HG03060 (cell line): ENCODE results near the gene CIDEA.
"Not testable (repeated sequence)": the region's sequence is repeated elsewhere in the genome, so short reads cannot be mapped to it uniquely, and the experiment has no call there.

Source experiments
- ATAC-seq: cut with Tn5 transposase; IDR thresholded peaks from one replicate; pipeline ENCODE4 v1.9.1; 2021; ENCODE audit warnings: low read depth, moderate number of reproducible peaks; ENCODE audit not compliant: unreplicated experiment

The CIDEA gene

GRCh38 chr18:12254136-12254819 is at the start of gene CIDEA:
TSS of gene CIDEA (plus strand) at chr18:12254361. CDS start at chr18:12254384, 23 bp downstream.
- no peak for ATAC-seq

GRCh38 chr18:12208296-12209153 is 45.6 kb upstream of the CIDEA start:
- not testable (repeated sequence) for ATAC-seq

GRCh38 chr18:12212308-12212707 is 41.9 kb upstream of the CIDEA start:
- not testable (repeated sequence) for ATAC-seq

GRCh38 chr18:12214296-12215005 is 39.7 kb upstream of the CIDEA start:
- ATAC-seq: not testable (repeated sequence)

- ATAC-seq: not testable (repeated sequence)
Observed at GRCh38 chr18:12216471-12216870, 37.7 kb upstream of the CIDEA start.

- ATAC-seq: not testable (repeated sequence)
Observed at GRCh38 chr18:12218603-12219002, 35.6 kb upstream of the CIDEA start.

GRCh38 chr18:12222041-12222440 is 32.1 kb upstream of the CIDEA start:
- not testable (repeated sequence) for ATAC-seq

- not testable (repeated sequence) for ATAC-seq
Observed at GRCh38 chr18:12223326-12223725, 30.8 kb upstream of the CIDEA start.

GRCh38 chr18:12226807-12227206 is 27.4 kb upstream of the CIDEA start:
- not testable (repeated sequence) for ATAC-seq

- ATAC-seq: not testable (repeated sequence)
Observed at GRCh38 chr18:12227399-12228186, 26.6 kb upstream of the CIDEA start.

GRCh38 chr18:12228308-12228707 is 25.9 kb upstream of the CIDEA start:
- not testable (repeated sequence) for ATAC-seq

GRCh38 chr18:12230561-12230960 is 23.6 kb upstream of the CIDEA start:
- ATAC-seq: not testable (repeated sequence)

GRCh38 chr18:12231040-12231882 is 22.9 kb upstream of the CIDEA start:
- ATAC-seq: no peak

GRCh38 chr18:12231986-12232385 is 22.2 kb upstream of the CIDEA start:
- ATAC-seq: no peak

GRCh38 chr18:12233378-12233777 is 20.8 kb upstream of the CIDEA start:
- ATAC-seq: no peak

GRCh38 chr18:12234451-12235190 is 19.5 kb upstream of the CIDEA start:
- no peak for ATAC-seq

GRCh38 chr18:12236141-12236540 is 18.0 kb upstream of the CIDEA start:
- no peak for ATAC-seq

- ATAC-seq: no peak
Observed at GRCh38 chr18:12236934-12237832, 17.0 kb upstream of the CIDEA start.
